Pons (tissue), 1 donor: Measurements from ENCODE around the gene NFIA.
A peak's percentile ranks its signal among the peaks of the same experiment; 100 is the strongest.

Experiments used
- DNase-seq: peaks from one replicate; pipeline ENCODE4 v3.0.0-alpha.2; 2016; ENCODE audit warnings: low spot score

The NFIA gene

DNA sequence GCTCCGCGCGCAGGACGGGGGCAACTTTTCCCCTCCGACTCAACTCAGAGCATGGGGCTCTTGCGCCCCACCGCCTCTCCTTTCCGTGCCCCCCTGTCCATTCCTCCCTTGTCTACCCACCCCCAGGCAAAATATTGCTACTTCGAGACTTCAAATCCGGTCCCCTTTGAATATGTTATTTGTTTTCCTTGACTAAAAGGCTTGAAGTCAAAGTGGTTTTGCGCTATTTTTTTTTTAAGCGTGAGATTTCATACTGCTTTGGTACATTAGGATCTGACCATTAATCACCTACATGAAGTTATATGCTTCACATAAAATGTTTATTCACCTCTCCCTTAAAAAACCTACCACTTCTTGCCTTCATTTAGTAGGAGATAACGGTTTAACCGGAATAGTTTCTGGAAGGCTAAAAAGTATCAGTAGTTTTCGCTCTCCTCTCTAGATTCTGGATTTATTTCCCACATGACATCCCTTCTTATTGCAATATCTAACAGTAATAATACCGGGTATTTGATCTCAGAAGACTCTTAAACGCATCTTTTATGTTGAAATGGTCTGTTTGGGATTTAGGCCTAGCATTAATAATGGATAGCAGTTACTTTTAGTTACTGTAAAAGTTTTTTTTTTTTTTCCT lies 1.6 kb downstream of the NFIA start:
- DNase-seq = peak; percentile 72

DNA sequence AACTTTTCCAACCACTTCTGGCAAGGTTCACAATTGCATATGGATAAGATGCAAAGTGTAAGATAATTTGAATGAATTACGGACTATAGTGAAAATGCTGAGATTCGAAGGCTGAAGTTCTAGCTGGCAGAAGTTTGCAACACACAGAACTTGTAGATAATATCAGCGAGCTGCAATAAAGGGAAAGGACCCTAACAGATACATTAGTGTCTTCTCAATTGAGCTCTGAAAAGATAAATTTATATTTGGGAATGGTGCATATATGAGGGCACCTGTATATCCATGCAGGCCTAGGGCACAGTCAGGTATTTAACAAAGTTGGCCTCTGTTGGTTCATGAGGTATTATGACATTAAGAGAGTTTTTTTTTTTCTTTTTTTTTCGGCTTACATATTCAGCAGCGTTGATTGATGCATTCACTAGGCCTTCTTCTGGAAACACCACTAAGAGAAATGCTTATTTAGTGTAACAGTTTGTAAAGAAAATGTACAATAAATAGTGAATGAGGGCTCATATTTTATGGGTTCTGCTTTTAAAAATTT lies 2.2 kb downstream of the NFIA start:
- DNase-seq = peak; percentile 62

DNA sequence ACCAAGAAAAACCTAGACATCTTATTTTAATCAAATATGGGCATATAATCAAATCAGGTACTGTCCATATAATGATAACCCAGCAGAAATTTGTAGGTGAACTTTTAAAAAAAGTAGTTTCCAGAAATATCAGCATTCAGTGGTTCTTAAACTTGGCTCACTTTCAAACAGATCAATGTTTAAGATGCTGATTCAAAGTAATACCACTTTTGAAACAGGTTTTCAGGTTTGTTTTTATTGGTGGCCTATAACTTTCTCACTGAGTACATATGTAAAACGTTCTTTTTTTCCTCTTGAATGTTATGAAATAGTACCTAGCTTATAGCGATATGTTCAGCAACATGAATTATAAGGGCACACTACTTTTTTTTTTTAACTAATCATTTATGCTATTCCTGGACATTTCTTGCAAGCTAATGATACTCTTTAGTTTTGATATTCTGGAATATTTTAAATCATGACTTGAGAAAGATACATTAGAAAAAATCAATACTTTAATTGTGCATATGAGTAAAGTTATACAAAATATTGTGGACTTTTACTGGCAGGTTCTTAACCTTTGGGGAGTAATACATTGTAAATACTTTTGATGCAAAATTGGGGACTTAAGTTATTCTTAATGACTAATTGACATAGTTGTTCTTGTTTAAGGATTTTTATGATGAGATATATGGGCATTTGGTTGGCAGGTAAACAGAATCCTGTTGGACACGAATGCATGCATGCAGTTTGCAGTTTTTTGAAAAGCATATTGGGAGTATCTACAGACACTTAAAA lies 3.0 kb downstream of the NFIA start:
- DNase-seq = peak; percentile 54

DNA sequence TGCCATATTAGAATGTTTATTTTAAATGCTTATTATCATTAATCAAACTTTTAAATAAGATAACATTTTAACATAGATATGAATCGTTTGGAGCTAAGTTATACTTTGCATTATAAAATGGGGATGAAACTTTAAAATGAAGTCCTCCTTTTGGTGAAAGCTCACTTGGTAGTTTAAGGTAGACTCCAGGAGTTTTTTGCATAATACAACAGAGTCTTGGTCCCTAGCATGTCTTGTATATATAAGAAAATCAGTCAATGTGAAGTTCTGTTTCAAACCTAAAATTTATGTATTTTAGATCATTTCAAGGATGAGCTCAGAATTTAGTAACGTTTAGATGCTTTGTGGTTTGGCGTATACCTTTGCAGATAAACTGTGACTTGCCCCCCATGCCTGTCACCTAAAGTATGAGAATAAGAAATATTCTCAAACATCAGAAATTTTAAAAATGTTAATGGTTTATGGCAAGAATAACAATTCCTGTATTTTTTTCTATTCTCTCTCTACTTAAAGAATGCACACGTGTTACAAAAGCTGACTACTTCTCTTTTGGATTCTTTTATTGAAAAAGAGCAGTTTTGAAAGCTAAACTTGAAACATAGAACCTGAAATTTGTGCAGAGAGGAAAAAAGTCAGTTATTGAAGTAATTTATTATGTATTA lies 3.8 kb downstream of the NFIA start:
- DNase-seq = peak; percentile 51

DNA sequence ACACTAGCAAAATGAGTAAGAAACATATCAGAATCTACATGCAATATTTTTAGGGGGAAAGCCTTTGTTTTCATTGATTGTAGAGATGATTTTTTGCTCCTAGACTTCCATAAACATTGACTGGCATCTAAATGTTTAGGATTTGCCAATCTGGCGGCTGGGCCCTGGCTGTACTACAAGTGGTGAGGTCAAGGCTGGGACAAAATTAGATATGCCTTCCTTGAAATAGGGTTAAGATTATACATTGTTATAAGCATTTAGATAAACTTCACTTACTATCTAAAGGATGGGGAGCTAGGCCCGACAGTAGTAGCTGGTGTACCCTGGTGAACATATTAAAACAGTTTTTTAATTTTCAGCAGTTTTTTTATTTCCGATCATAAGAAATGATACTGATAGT lies 5.2 kb downstream of the NFIA start:
- DNase-seq = peak; percentile 63

DNA sequence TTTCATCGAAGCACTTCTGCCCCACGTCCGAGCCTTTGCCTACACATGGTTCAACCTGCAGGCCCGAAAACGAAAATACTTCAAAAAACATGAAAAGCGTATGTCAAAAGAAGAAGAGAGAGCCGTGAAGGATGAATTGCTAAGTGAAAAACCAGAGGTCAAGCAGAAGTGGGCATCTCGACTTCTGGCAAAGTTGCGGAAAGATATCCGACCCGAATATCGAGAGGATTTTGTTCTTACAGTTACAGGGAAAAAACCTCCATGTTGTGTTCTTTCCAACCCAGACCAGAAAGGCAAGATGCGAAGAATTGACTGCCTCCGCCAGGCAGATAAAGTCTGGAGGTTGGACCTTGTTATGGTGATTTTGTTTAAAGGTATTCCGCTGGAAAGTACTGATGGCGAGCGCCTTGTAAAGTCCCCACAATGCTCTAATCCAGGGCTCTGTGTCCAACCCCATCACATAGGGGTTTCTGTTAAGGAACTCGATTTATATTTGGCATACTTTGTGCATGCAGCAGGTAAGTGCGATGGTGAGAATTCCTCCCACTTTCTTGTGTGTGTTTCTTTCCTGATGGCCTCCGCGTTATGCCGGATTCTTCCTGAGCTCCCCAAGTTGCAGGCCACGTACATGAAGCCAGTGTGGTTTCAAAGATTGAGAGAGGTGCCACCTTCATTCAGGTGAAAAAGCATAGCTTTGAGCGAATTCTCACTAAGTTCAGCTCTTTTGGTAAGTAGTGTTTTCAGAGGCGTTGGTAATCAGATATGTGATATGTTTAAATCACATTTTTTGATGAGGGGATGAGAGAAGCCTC lies 6.0 kb downstream of the NFIA start:
- peak; percentile 58 for DNase-seq

DNA sequence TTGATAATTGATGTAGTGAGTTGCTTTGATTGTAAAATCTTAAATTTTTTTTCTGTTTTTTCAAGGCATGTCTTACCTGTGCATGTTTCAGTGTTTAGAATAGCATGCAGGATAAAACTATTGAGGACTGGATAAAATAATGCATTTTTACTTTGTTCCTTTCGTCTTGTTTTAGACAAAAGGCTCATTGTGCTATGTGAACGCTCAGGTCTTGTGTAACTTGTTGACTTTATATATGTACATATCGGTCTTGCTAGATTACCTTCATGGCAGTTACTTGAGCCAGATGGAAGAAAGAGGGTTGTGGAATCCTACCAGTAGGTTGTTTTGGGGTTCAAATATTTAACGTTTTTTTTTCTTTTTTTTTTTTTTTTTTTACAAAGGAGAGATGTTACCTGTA lies 7.0 kb downstream of the NFIA start:
- DNase-seq = peak; percentile 81

DNA sequence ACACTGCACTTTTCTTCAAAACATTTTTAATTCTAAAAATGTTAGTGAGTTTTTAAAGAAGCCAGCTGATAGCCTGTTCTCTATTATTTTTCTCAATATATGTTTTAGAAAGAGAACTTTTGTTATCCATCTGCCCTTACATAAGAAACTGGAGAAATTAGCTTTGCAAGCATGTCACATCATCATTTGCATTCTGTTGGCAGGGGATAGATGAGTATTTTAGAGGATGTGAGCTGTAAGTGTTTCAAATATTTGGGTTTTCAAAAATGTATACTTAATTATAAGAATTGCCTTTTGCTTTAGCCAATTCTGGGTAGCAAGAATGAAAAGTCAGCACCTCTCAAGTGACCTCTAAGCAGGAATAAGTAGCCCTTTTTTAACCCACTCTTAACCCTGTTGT lies 7.4 kb downstream of the NFIA start:
- DNase-seq = peak; percentile 63

DNA sequence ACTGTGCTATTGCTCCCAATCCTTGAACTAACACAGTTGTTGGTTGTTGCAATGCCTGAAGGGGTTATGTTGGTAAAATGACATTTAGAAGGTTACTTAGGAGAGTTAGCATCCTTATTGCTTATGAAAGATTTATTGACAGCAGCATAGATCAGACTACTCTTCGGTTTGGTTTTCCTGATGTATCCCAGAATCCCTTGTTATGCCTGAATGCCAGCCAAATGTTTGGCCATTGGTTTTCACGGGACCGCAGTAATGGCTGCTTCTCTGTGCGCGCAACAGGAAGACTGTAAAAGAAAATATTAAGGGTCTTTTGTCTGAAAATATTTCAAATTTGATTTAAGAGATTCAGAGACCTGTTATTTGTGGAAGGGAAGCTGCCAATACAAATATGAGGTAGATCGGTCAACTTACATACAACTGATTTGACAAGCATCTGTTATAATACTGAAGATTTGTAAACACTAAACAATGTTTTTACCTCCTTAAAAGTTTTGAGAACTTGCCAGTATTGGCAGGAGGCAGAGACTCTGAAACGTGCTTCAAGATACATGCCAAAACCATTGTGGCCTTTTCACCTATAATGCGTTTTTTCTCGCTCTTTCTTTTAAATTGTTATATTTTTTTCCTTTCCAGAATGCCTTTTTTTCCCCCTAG lies 8.3 kb downstream of the NFIA start:
- DNase-seq = peak; percentile 82

DNA sequence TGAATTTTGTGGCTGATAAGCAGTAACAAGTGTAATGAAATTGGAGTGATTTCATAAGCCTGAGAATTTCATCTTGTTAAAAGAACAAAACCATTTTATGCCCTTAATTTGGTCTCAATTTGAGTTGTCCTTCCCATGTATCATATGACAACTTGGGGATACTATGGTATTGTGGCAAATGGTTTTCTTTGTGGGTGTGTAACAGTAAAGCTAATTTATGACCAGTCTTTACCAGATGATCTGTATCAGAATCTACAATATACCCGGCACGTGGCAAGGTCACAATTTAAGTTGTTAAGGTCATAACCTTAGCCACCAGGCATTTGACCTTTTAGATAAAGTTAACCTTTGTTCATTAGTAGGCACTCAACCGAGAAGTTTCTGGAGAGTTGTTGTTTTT lies 9.1 kb downstream of the NFIA start:
- DNase-seq = peak; percentile 47

DNA sequence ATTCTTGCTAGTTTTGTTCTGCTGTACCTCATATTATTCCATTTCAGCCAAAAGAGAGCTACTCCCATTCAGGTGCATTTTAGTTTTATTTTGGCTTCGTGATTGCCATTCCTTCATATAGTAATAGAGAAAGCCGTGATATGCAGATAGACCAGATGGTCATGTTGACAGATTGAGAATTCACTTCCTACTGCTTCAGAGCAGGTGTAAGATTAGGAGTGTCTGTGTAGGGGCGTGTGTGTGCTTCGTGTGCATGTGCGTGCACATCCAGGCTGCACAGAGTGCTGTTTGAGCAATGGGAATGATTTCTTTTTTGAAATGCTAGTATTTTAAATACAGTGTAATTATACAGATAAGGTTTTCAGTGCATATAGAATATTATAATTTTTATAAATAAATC lies 10.3 kb downstream of the NFIA start:
- DNase-seq = peak; percentile 36

DNA sequence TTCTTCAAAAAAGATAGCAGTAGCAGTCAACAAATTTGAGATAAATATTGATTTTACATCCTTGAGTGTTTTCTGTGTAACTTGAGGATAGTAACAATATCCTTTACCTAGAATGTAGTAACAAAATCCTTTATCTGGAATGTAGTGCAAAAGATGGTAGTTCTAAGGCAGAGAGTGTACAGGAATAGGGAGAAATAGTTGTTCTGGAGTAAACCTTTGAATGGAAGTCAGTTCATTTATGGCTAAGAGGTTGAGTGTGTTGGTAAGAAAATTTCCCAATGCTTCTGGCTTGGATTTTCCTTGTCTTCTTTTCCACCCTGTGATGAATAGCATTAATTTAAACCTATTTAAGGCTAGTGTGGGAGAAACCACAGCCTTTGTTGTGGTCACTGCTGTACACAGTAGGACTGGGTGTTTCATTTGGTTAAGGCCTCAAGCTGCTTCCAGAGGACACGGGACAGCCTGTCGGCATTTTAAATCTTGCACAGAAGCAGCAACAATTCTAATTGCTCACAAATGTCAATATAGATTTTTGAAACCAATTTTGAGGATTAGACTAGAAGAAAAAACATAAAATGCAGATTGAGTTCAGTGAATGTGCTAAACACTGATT lies 11.3 kb downstream of the NFIA start:
- DNase-seq = no peak

DNA sequence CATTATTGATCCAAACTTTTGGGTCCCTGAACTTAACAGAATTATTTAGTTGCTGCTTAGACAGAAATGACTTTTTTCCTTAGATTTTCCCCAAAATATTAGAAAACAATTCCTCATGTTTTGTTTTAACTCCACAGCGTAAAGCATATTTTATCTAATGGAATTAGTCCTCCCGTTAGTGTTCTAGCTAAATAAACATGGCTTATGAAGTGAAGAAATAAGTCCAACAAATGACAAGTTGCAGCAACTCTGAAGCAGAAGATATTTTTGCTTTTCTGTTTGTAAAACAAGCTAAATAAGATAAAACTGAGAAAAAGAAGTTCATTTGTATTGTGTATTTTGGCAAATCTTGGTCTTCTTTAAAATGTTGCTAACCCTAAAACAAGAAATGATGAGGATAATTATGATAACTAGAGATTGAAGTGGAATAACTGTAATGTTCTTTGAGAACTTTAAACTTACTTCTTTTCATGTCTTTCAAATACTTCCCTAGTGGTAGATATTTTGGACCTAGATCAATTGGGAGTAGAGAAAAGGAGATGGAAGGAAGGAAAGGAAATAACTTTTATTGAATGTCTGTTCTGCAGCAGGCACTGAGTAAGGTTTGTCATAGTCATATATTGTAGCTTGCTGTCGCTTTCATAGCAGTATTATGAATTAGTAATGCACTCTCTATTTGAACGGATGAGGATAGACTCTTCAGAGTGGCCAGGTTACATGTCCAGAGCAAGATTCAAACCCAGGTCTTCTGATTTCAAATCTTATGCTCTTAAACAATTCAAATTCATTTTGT lies 12.5 kb downstream of the NFIA start:
- no peak for DNase-seq

DNA sequence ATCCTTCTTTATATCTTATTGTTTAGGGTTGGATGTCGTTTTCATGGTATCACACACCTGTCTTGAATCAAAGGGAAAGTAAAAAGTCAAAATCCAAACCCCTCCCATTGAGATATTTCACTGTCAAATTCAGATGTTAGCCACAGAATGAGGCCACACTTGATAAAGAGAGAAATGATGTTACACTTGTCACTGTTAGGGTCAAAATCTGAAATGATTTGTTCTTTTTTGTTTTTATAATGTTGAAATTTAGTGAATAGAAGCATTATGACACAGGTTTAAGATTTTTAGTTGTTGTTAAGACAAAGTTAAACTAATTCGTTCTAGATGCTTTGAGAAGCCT lies 13.1 kb downstream of the NFIA start:
- no peak for DNase-seq

DNA sequence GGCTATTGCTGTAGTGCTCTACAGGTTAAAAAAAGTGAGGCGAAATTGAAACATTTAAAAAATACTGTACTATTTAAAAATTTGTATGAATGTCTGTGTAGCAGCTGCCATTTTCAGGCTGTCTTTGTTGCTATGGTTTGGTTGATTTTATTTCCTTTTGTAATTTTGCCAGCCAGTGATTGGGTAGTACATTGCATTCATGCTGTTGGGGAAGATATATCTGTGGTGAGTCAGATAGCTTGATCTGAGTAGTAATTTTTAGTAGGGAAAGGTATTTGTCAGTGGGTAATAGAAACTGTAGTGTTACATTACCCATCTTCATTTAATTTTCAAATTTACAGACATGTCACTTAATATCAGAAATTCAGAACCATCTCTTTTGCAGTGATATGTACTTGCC lies 15.0 kb downstream of the NFIA start:
- DNase-seq = no peak

DNA sequence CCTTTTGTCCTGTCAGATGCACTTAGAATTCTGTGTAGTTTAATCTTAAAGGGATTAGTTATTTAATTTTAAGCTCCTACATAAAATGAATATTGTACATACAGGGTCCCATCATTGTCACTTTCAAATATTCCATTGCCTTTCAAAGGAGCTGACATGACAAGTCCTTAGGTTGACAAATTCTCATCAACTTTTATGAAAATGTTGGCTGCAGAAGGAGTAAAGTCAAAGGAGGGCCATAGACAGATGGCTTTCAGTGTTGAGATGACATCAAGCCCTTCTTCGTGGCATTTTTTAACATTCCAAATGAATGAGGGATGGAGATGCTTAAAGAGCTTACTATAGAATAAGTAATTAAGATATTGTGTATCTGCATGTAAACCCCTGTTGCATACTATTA lies 15.4 kb downstream of the NFIA start:
- DNase-seq = no peak

DNA sequence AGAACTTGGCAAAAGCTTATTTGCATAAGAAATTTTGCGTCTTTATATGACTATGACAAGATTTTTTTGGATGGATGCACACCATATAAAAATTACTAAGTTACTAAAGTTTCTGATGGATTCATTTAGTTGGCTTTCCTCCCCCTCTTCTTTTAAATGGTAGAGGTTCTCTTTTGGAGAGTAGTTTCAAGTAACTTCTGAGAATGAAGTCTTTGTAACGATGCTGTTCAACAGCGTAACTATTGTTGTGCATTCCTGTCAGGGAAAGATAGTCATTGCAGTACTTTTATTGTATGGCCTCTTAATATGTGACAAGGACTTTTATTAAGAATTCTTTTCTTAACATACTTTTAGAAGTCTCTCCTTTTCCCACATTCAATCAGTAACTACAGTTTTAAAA lies 16.0 kb downstream of the NFIA start:
- DNase-seq = peak; percentile 71

DNA sequence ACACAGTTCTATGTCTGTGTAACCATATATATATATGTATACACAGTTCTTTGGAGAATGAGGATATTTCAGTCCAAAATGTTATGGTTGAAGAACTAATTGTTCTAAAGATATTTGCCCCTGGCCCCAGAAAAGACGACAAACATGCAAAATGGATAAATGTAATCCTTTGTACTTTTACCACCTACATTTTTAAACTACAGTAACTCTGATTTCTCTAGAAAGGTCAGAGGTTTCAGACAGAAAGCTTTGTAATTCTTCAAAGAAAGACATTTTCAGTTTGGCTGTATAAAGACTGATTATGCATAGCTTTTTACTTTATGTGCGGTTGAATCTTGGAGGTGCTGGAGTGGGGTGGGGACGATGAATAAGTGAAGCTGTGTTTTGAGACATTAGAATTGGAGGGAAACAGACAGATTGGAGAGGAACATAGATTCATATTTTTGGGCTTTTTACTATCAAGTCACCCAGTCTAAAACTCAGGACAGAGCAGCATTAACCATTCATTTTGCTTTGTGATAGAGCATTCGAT lies 16.6 kb downstream of the NFIA start:
- no peak for DNase-seq

DNA sequence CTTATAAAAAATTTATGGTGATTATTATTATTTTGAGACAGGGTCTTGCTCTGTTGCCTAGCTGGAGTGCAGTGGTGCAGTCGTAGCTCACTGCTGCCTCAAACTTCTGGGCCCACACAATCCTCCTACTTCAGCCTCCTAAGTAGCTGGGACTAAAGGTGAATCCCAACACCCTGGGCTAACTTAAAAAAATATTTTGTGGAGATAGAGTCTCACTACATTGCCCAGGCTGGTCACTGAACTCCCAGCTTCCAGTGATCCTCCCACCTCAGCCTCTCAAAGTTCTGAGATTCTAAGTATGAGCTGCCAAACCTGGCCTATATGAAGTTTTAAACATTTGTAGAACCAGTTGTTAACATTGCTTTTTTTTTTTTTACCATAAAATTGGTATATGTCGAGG lies 18.2 kb downstream of the NFIA start:
- no peak for DNase-seq

DNA sequence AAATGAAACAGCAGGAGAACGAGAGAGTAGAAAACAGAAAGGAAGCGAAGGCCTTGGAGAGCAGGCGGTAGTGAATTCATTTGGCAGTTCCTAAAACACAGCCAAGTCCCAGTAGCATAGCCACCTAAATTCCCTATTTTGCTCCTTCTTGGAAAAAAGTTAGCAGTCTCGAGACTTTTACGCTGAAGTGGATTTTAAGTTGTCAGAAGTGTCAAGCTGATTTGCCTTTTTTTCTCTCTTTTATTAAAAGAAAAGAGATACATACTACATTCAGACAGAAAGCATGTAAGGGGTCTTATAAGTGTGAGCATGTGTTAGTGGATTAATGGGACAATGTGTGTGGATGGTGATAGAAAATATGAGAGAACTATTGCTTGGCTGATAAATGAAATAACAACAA lies 19.2 kb downstream of the NFIA start:
- peak; percentile 70 for DNase-seq
